B cell (primary cell): ENCODE results near the gene MTX3.

Experiments used
- EZH2 ChIP-seq: IDR thresholded peaks from 2 replicates; pipeline ENCODE4 v1.6.1; 2012; ENCODE audit warnings: borderline replicate concordance, low read depth, mild to moderate bottlenecking, moderate library complexity, low read length; ENCODE audit not compliant: insufficient read depth, poor library complexity, severe bottlenecking
- TF ChIP-seq, protein P1 (sequence below): fragments of 200-600 bp; IDR thresholded peaks from one replicate; pipeline ENCODE4 v1.8.0; 2022; ENCODE audit warnings: antibody characterized with exemption, mild to moderate bottlenecking

DNA sequence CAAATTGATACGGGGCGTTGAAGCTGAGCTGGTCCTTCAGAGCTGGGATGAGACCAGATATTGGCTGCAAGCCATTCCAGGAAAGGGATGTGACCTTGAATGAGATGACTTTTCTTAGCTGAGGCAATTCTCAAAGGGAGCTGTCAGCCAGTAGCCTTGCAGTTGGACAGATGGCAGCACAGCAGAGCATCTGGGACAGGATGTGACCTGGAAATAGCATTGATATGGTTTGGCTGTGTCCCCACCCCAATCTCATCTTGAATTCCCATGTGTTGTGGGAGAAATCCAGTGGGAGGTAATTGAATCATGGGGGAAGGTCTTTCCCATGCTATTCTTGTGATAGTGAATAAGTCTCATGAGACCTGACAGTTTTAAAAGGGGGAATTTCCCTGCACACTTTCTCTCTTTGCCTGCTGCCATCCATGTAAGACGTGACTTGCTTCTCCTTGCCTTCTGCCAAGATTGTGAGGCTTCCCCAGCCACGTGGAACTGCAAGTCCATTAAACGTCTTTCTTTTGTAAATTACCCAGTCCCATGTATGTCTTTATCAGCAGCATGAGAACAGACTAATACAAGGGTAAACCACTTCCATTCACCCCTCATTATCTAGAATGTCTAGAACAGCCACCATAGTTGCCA is 19.8 kb upstream of the MTX3 start:
- no peak for TF ChIP-seq EZH2
- TF ChIP-seq, protein P1, sequence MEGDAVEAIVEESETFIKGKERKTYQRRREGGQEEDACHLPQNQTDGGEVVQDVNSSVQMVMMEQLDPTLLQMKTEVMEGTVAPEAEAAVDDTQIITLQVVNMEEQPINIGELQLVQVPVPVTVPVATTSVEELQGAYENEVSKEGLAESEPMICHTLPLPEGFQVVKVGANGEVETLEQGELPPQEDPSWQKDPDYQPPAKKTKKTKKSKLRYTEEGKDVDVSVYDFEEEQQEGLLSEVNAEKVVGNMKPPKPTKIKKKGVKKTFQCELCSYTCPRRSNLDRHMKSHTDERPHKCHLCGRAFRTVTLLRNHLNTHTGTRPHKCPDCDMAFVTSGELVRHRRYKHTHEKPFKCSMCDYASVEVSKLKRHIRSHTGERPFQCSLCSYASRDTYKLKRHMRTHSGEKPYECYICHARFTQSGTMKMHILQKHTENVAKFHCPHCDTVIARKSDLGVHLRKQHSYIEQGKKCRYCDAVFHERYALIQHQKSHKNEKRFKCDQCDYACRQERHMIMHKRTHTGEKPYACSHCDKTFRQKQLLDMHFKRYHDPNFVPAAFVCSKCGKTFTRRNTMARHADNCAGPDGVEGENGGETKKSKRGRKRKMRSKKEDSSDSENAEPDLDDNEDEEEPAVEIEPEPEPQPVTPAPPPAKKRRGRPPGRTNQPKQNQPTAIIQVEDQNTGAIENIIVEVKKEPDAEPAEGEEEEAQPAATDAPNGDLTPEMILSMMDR: no peak
